ENCODE data around the gene CENPC.
"Not testable (repeated sequence)": the region's sequence is repeated elsewhere in the genome, so short reads cannot be mapped to it uniquely, and the experiment has no call there.

The CENPC gene

GRCh38 chr4:67459164-67459563 is 86.1 kb downstream of the CENPC start:
- peaks cover 11% of the 10 kb centered on the region for H3K36me3 ChIP-seq (replicated peaks; ENCODE audit: low read depth, low read length)
- H3K79me2 ChIP-seq (ENCODE audit: low read length): no peaks in the 10 kb centered on the region
- no peak overlapping the region for H2AFZ ChIP-seq (ENCODE audit: low read depth, low read length)

GRCh38 chr4:67456577-67457196 is 88.6 kb downstream of the CENPC start:
- no peak for TF ChIP-seq EZH2phosphoT487 (IDR thresholded peaks at IDR 0.05; ENCODE audit: low read depth)
- TF ChIP-seq, protein P1, sequence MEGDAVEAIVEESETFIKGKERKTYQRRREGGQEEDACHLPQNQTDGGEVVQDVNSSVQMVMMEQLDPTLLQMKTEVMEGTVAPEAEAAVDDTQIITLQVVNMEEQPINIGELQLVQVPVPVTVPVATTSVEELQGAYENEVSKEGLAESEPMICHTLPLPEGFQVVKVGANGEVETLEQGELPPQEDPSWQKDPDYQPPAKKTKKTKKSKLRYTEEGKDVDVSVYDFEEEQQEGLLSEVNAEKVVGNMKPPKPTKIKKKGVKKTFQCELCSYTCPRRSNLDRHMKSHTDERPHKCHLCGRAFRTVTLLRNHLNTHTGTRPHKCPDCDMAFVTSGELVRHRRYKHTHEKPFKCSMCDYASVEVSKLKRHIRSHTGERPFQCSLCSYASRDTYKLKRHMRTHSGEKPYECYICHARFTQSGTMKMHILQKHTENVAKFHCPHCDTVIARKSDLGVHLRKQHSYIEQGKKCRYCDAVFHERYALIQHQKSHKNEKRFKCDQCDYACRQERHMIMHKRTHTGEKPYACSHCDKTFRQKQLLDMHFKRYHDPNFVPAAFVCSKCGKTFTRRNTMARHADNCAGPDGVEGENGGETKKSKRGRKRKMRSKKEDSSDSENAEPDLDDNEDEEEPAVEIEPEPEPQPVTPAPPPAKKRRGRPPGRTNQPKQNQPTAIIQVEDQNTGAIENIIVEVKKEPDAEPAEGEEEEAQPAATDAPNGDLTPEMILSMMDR (IDR thresholded peaks at IDR 0.05; ENCODE audit: low read depth, low read length): no peak
- H3K4me2 ChIP-seq (ENCODE audit: low read length): no peak overlapping the region
- peaks cover 12% of the 10 kb centered on the region for H3K36me3 ChIP-seq (replicated peaks; ENCODE audit: low read depth, low read length)
- no peak overlapping the region for H3K27ac ChIP-seq (ENCODE audit: low read length)
- no peak overlapping the region for H3K9ac ChIP-seq (ENCODE audit: low read length)
- H2AFZ ChIP-seq (ENCODE audit: low read depth, low read length): no peak overlapping the region
- no peaks in the 10 kb centered on the region for H3K79me2 ChIP-seq (ENCODE audit: low read length)
- H3K27me3 ChIP-seq (ENCODE audit: low read depth, low read length): no peaks in the 10 kb centered on the region
- H3K4me3 ChIP-seq (ENCODE audit: low read length): no peak overlapping the region
- H4K20me1 ChIP-seq (ENCODE audit: insufficient read depth, low read length): no peaks in the 10 kb centered on the region
- H3K9me3 ChIP-seq (ENCODE audit: insufficient read depth, low read length): no peaks in the 10 kb centered on the region
- H3K4me1 ChIP-seq (ENCODE audit: low read length): no peaks in the 10 kb centered on the region

More at GRCh38 chr4:67459164-67459563, 86.1 kb downstream of the CENPC start:
- Histone ChIP-seq H3K9ac (ENCODE audit: low read length) (no peak overlapping the region), H4K20me1 (ENCODE audit: insufficient read depth, low read length) (no peaks in the 10 kb centered on the region), H3K27ac (ENCODE audit: low read length) (no peak overlapping the region), H3K27me3 (ENCODE audit: low read depth, low read length) (no peaks in the 10 kb centered on the region), H3K4me3 (ENCODE audit: low read length) (no peak overlapping the region), H3K4me1 (ENCODE audit: low read length) (no peaks in the 10 kb centered on the region), H3K4me2 (ENCODE audit: low read length) (no peak overlapping the region), H3K9me3 (ENCODE audit: insufficient read depth, low read length) (no peaks in the 10 kb centered on the region)
- no peak for TF ChIP-seq EZH2phosphoT487 (IDR thresholded peaks at IDR 0.05; ENCODE audit: low read depth)
- TF ChIP-seq, protein P1 (IDR thresholded peaks at IDR 0.05; ENCODE audit: low read depth, low read length): no peak

DNA sequence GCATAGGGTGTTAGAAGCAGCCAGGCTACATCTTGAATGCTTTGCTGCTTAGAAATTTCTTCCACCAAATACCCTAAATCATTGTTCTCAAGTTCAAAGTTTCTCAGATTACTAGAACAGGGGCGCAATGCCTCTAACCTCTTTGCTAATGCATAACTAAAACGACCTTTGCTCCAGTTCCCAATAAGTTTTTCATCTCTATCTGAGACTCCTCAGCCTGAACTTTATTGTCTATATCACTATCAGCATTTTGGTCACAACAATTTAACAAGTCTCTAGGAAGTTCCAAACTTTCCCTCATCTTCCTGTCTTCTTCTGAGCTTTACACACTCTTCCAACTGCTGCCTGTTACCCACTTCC is 92.5 kb downstream of the CENPC start:
- H3K79me2 ChIP-seq (ENCODE audit: low read length); H3K4me1 ChIP-seq (ENCODE audit: low read length): not testable (repeated sequence)
- peaks cover 14% of the 10 kb centered on the region for H3K36me3 ChIP-seq (replicated peaks; ENCODE audit: low read depth, low read length)

GRCh38 chr4:67452100-67452845 is 93.0 kb downstream of the CENPC start:
- Histone ChIP-seq H3K4me3 (ENCODE audit: low read length) (no peak overlapping the region), H3K4me2 (ENCODE audit: low read length) (no peak overlapping the region), H3K79me2 (ENCODE audit: low read length) (no peaks in the 10 kb centered on the region), H2AFZ (ENCODE audit: low read depth, low read length) (no peak overlapping the region), H3K36me3 (replicated peaks; ENCODE audit: low read depth, low read length) (peaks cover 11% of the 10 kb centered on the region), H3K9me3 (ENCODE audit: insufficient read depth, low read length) (no peaks in the 10 kb centered on the region), H3K9ac (ENCODE audit: low read length) (no peak overlapping the region), H3K4me1 (ENCODE audit: low read length) (no peaks in the 10 kb centered on the region), H4K20me1 (ENCODE audit: insufficient read depth, low read length) (no peaks in the 10 kb centered on the region), H3K27ac (ENCODE audit: low read length) (no peak overlapping the region), H3K27me3 (ENCODE audit: low read depth, low read length) (no peaks in the 10 kb centered on the region)
- no peak for TF ChIP-seq EZH2phosphoT487 (IDR thresholded peaks at IDR 0.05; ENCODE audit: low read depth)
- TF ChIP-seq, protein P1 (IDR thresholded peaks at IDR 0.05; ENCODE audit: low read depth, low read length): no peak

More for the DNA sequence above, 92.5 kb downstream of the CENPC start:
- not testable (repeated sequence) for H2AFZ ChIP-seq (ENCODE audit: low read depth, low read length); H3K27me3 ChIP-seq (ENCODE audit: low read depth, low read length); H3K27ac ChIP-seq (ENCODE audit: low read length); H4K20me1 ChIP-seq (ENCODE audit: insufficient read depth, low read length); H3K9me3 ChIP-seq (ENCODE audit: insufficient read depth, low read length); H3K4me2 ChIP-seq (ENCODE audit: low read length); H3K4me3 ChIP-seq (ENCODE audit: low read length); H3K9ac ChIP-seq (ENCODE audit: low read length)

All from OCI-LY3 (cell line).